SK-N-SH (cell line): ENCODE results near the gene TMEFF1. TPM values are rescaled to one million over a fixed set of nuclear protein-coding genes. Genes with fewer than 3 reads are reported as not detected.

Experiments
- CTCF ChIA-PET: fragments of 300-600, 350-600 bp; formaldehyde crosslinking; extraction: SDS; loops from one replicate; lab custom pipeline; 2021; lab: Yijun Ruan, JAX
- POLR2A ChIA-PET: fragments of 350-600 bp; sonication (Branson Sonifier 250); formaldehyde crosslinking; extraction: SDS; loops from one replicate; lab custom pipeline; 2020; ENCODE audit warnings: antibody characterized with exemption, inconsistent platforms; lab: Yijun Ruan, JAX
- DNase-seq: peaks from one replicate; pipeline ENCODE4 v3.0.0; 2012
- H2AFZ ChIP-seq: fragments of 200-600 bp; sonication (generic); 2 replicates; pipeline ENCODE4 v1.8.1; 2016; ENCODE audit warnings: antibody characterized with exemption, mild to moderate bottlenecking, low read depth
- H3F3A ChIP-seq: fragments of 200-600 bp; sonication (generic); replicated peaks from 2 replicates; pipeline ENCODE3; 2016; ENCODE audit warnings: antibody characterized with exemption, mild to moderate bottlenecking; ENCODE audit not compliant: insufficient read depth
- H3K27ac ChIP-seq, 2 experiments: fragments of 200-500 bp in 1 of 2; fragments of 200-600 bp in 1 of 2; sonication (Bioruptor generic) in 1 of 2; sonication (generic), shearing (Covaris generic) in 1 of 2; 2 replicates each; pipeline versions ENCODE4 v1.5.1 to v1.6.1; 2014 to 2016; ENCODE audit warnings: low read depth in 2 of 2, inconsistent platforms in 1 of 2, low read length in 1 of 2, mild to moderate bottlenecking in 1 of 2, mixed read lengths in 1 of 2
- H3K27me3 ChIP-seq: fragments of 200-600 bp; sonication (generic), shearing (Covaris generic); 2 replicates; pipeline ENCODE4 v1.6.1; 2016; ENCODE audit warnings: mixed run types; ENCODE audit not compliant: insufficient read depth
- H3K36me3 ChIP-seq, 2 experiments: fragments of 200-500 bp in 1 of 2; fragments of 200-600 bp in 1 of 2; sonication (Bioruptor generic) in 1 of 2; sonication (generic) in 1 of 2; replicated peaks in 1 of 2; 2 replicates each; pipeline versions ENCODE3 to v1.5.1; 2014 to 2016; ENCODE audit warnings: low read length in 1 of 2, mild to moderate bottlenecking in 1 of 2; ENCODE audit not compliant: insufficient read depth in 2 of 2, control insufficient read depth in 1 of 2
- H3K4me1 ChIP-seq, 2 experiments: fragments of 200-500 bp in 1 of 2; fragments of 200-600 bp in 1 of 2; sonication (Bioruptor generic) in 1 of 2; sonication (generic), shearing (Covaris generic) in 1 of 2; 2 replicates each; pipeline versions ENCODE4 v1.5.1 to v1.6.1; 2014 to 2016; ENCODE audit warnings: low read depth in 1 of 2, low read length in 1 of 2, mixed run types in 1 of 2; ENCODE audit not compliant: insufficient read depth in 2 of 2, control insufficient read depth in 1 of 2
- H3K4me2 ChIP-seq: fragments of 200-600 bp; sonication (generic), shearing (Covaris generic); 2 replicates; pipeline ENCODE4 v1.6.1; 2017; ENCODE audit warnings: mixed run types
- H3K4me3 ChIP-seq, 2 experiments: fragments of 200-500 bp in 1 of 2; fragments of 200-600 bp in 1 of 2; sonication (Bioruptor generic) in 1 of 2; sonication (generic), shearing (Covaris generic) in 1 of 2; 2 replicates each; pipeline versions ENCODE4 v1.5.1 to v1.8.1; 2014 to 2016; ENCODE audit warnings: low read depth in 2 of 2, inconsistent platforms in 1 of 2, low read length in 1 of 2, mild to moderate bottlenecking in 1 of 2, mixed read lengths in 1 of 2, moderate library complexity in 1 of 2
- H3K79me2 ChIP-seq: fragments of 200-600 bp; sonication (generic); 2 replicates; pipeline ENCODE4 v1.8.1; 2017; ENCODE audit warnings: mild to moderate bottlenecking; ENCODE audit not compliant: insufficient read depth
- H3K9ac ChIP-seq: fragments of 200-600 bp; sonication (generic); 2 replicates; pipeline ENCODE4 v1.6.1; 2017; ENCODE audit warnings: mixed run types
- H3K9me2 ChIP-seq: fragments of 200-600 bp; sonication (generic); 2 replicates; pipeline ENCODE4 v1.6.1; 2017; ENCODE audit warnings: mixed run types
- H3K9me3 ChIP-seq: fragments of 200-600 bp; sonication (generic); 2 replicates; pipeline ENCODE4 v1.6.1; 2017; ENCODE audit warnings: mixed run types, mild to moderate bottlenecking, moderate library complexity
- H4K20me1 ChIP-seq: fragments of 200-600 bp; sonication (generic); 2 replicates; pipeline ENCODE4 v1.6.1; 2017; ENCODE audit warnings: mild to moderate bottlenecking, mixed run types; ENCODE audit not compliant: insufficient read depth
- CHD2 ChIP-seq: fragments of 150-350 bp; IDR thresholded peaks from 2 replicates; pipeline ENCODE4 v1.6.1; 2018; ENCODE audit warnings: low read length; ENCODE audit not compliant: partially characterized antibody
- CTCF ChIP-seq: fragments of 200-600 bp; sonication (generic); IDR thresholded peaks from 2 replicates; pipeline ENCODE4 v1.6.1; 2017; ENCODE audit warnings: antibody characterized with exemption, mild to moderate bottlenecking, moderate library complexity
- EP300 ChIP-seq, 2 experiments: IDR thresholded peaks; 2 replicates each; pipeline versions ENCODE4 v1.4.0 to v1.6.1; 2012; ENCODE audit warnings: borderline replicate concordance in 1 of 2, low read depth in 1 of 2, low read length in 1 of 2
- FOSL2 ChIP-seq: IDR thresholded peaks from 2 replicates; pipeline ENCODE4 v1.4.0; 2012; ENCODE audit warnings: low read depth, mild to moderate bottlenecking, moderate library complexity, borderline replicate concordance
- GABPA ChIP-seq: IDR thresholded peaks from 2 replicates; pipeline ENCODE4 v1.4.0; 2012; ENCODE audit warnings: low read depth, mild to moderate bottlenecking
- IRF3 ChIP-seq: fragments of 150-350 bp; IDR thresholded peaks from 2 replicates; pipeline ENCODE4 v1.6.1; 2016; ENCODE audit warnings: mild to moderate bottlenecking, low read depth, low read length
- JUND ChIP-seq: IDR thresholded peaks from 2 replicates; pipeline ENCODE4 v1.4.0; 2012
- MAX ChIP-seq: IDR thresholded peaks from 2 replicates; pipeline ENCODE4 v1.4.0; 2012; ENCODE audit warnings: low read depth
- MEF2A ChIP-seq: IDR thresholded peaks from 2 replicates; pipeline ENCODE4 v1.4.0; 2012; ENCODE audit warnings: low read depth, borderline replicate concordance
- NRF1 ChIP-seq: IDR thresholded peaks from 2 replicates; pipeline ENCODE4 v1.6.1; 2012; ENCODE audit warnings: low read depth, mild to moderate bottlenecking, low read length
- PBX3 ChIP-seq: IDR thresholded peaks from 2 replicates; pipeline ENCODE4; 2012
- POLR2AphosphoS5 ChIP-seq: IDR thresholded peaks from 2 replicates; pipeline ENCODE4 v1.6.1; 2012; ENCODE audit warnings: low read depth, low read length
- RCOR1 ChIP-seq: fragments of 150-350 bp; IDR thresholded peaks from 2 replicates; pipeline ENCODE4 v1.6.1; 2017; ENCODE audit warnings: antibody characterized with exemption, low read length
- REST ChIP-seq: IDR thresholded peaks from 2 replicates; pipeline ENCODE4 v1.6.1; 2012; ENCODE audit warnings: mild to moderate bottlenecking, low read depth, low read length, moderate library complexity
- RFX5 ChIP-seq: IDR thresholded peaks from 2 replicates; pipeline ENCODE4 v1.6.1; 2012; ENCODE audit warnings: mild to moderate bottlenecking, improper control_type of control experiment, low read length
- SIN3A ChIP-seq: IDR thresholded peaks from 2 replicates; pipeline ENCODE4 v1.6.1; 2012; ENCODE audit warnings: low read depth, mild to moderate bottlenecking, low read length, moderate library complexity, borderline replicate concordance
- SMC3 ChIP-seq: IDR thresholded peaks from 2 replicates; pipeline ENCODE4 v1.6.1; 2012; ENCODE audit warnings: low read depth, low read length, improper control_type of control experiment
- TAF1 ChIP-seq: IDR thresholded peaks from 2 replicates; pipeline ENCODE4 v1.6.1; 2012; ENCODE audit warnings: low read depth, mild to moderate bottlenecking, low read length, moderate library complexity, borderline replicate concordance
- TCF12 ChIP-seq: IDR thresholded peaks from 2 replicates; pipeline ENCODE4 v1.4.0; 2012
- TEAD4 ChIP-seq: IDR thresholded peaks from 2 replicates; pipeline ENCODE4 v1.4.0; 2012; ENCODE audit warnings: mild to moderate bottlenecking, borderline replicate concordance; ENCODE audit not compliant: insufficient read depth
- USF2 ChIP-seq: fragments of 150-350 bp; IDR thresholded peaks from 2 replicates; pipeline ENCODE4 v1.6.1; 2017; ENCODE audit warnings: antibody characterized with exemption, low read length, low read depth, borderline replicate concordance
- YY1 ChIP-seq: IDR thresholded peaks from 2 replicates; pipeline ENCODE4 v1.4.0; 2012; ENCODE audit warnings: low read depth, mild to moderate bottlenecking
- ZBTB33 ChIP-seq: IDR thresholded peaks from 2 replicates; pipeline ENCODE4 v1.4.0; 2012; ENCODE audit warnings: low read depth, borderline replicate concordance
- WGBS: methylation state at CpG from one replicate; pipeline ENCODE4 v1.1.6; 2017; ENCODE audit warnings: low lambda C conversion rate; 5-methylcytosine and 5-hydroxymethylcytosine counted together
- polyA plus RNA-seq, 3 experiments: library from polyadenylated mRNA; depleted of rRNA; stranded (reverse); fragments of >200 nt; gene quantifications; 2 replicates each; pipeline ENCODE4 v1.2.3, GENCODE V29; 2012

The TMEFF1 gene
- polyA plus RNA-seq, 1 of the 3 experiments (the other 2 are of a cell fraction): 2.5 TPM

- 62% methylated on average over 9 of the region's 9 CpGs for WGBS
- TF ChIP-seq EP300 (IDR thresholded peaks at IDR 0.05; ENCODE audit: borderline replicate concordance in 1 of 2, low read depth in 1 of 2, low read length in 1 of 2): peak in 1 of 2 experiments; percentile 24; a peak in 1 of 4 replicates
- TF ChIP-seq YY1: no peak
- no peak for TF ChIP-seq TEAD4
- TF ChIP-seq CHD2: no peak
- TF ChIP-seq PBX3: peak; percentile 59
- no peak for TF ChIP-seq ZBTB33
- 0 out of 2 replicates have a peak, but pooled peaks have one; percentile 3 for TF ChIP-seq FOSL2
- TF ChIP-seq RFX5: no peak
- no peak for TF ChIP-seq GABPA
- TF ChIP-seq TAF1: no peak
- no peak for TF ChIP-seq SMC3
- TF ChIP-seq NRF1: no peak
- TF ChIP-seq REST: no peak
- no peak for TF ChIP-seq CTCF
- no peak for TF ChIP-seq USF2
- peak; percentile 42 for TF ChIP-seq MEF2A
- TF ChIP-seq POLR2AphosphoS5: no peak
- no peak for TF ChIP-seq RCOR1
- TF ChIP-seq SIN3A: no peak
- TF ChIP-seq MAX: no peak
- no peak for TF ChIP-seq IRF3
- no peak for TF ChIP-seq JUND
- no peak for TF ChIP-seq TCF12
Measured at GRCh38 chr9:100587375-100587774, 114.4 kb downstream of the TMEFF1 start.

More at GRCh38 chr9:100587375-100587774, 114.4 kb downstream of the TMEFF1 start:
- DNase-seq: no peak
- Histone ChIP-seq H3K9me2 (no peaks in the 10 kb centered on the region), H3K9me3 (no peaks in the 10 kb centered on the region), H3K4me2 (no peak overlapping the region), H3K9ac (no peak overlapping the region), H3F3A (peaks cover 31% of the 10 kb centered on the region), H3K79me2 (no peaks in the 10 kb centered on the region), H3K4me3 (no peak overlapping the region), H3K4me1 (peaks cover 0 to 30% of the 10 kb centered on the region in 2 experiments; a peak in 1 of 4 replicates), H3K27me3 (no peaks in the 10 kb centered on the region), H3K36me3 (peaks cover 0 to 2% of the 10 kb centered on the region in 2 experiments), H2AFZ (no peak overlapping the region), H4K20me1 (no peaks in the 10 kb centered on the region), H3K27ac (peak overlapping the region in 1 of 2 experiments; percentile 49; a peak in 2 of 4 replicates)
- ChIA-PET CTCF (interaction anchor here (0.9 to 2.9 kb wide), 2 partner anchors 9 to 15 kb away, joined by 5 to 14 read pairs; no protein-coding TSS in a partner anchor), POLR2A (no interaction called here)
